NK-92 (cell line): Measurements from ENCODE around the gene CRKL.
"Not testable (repeated sequence)": the region's sequence is repeated elsewhere in the genome, so short reads cannot be mapped to it uniquely, and the experiment has no call there.

ENCODE experiments used
- DNase-seq: peaks from one replicate; lab custom pipeline; 2025; ENCODE audit not compliant: unreplicated experiment; lab: John Stamatoyannopoulos, UW

The CRKL gene

DNA sequence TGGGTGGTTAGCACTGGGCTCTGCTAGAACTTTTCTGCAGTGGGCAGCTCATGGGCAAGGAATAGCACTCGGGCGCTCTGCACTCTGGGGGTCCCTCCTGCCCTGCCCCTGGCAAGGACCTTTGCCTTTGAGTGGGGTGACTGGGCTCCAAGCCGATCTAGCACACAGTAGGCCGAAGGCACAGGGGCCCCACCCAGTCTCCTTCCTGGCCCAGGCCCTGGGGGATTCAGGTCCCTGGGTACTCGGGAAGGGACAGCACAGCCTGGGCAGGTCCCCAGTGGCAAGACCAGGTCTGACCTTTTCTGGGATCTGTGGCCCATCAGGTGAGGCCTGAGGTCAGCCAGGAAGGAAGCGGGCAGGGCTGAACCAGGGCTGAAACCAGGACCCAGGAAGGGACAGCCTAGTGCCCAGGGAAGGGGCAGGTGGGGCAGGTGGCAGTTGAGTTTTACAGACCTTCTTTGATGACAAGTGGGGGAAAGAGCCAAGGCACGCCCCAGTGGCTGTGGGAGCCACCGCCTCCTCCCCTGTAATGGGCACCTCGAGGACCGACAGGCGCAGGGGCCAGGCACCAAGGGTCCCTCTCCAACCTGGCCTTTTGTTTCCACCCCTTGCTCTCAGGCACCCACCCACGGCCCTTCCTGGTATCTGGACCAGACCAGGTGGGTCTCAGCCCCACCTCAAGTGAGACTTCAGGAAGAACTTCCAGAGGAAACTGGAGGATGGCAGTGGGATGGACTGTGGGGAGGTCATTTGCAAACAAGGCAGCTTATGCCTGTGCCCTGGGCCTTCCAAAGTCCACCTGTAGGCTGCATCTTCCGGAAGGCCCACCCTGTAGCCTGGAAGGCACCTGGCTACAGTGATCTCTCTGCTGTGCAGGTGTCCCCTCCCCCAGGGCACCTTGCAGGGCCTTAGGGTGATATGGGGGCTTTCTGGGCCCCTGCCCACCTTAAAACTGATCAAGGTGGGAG lies 49.0 kb downstream of the CRKL start:
- no peak for DNase-seq

- DNase-seq, result no peak
Observed at GRCh38 chr22:20966883-20967696, 49.9 kb downstream of the CRKL start, which contains the start of gene AIFM3. AIFM3 (plus strand) TSS chr22:20967255; CDS start chr22:20967945, 690 bp downstream.

DNA sequence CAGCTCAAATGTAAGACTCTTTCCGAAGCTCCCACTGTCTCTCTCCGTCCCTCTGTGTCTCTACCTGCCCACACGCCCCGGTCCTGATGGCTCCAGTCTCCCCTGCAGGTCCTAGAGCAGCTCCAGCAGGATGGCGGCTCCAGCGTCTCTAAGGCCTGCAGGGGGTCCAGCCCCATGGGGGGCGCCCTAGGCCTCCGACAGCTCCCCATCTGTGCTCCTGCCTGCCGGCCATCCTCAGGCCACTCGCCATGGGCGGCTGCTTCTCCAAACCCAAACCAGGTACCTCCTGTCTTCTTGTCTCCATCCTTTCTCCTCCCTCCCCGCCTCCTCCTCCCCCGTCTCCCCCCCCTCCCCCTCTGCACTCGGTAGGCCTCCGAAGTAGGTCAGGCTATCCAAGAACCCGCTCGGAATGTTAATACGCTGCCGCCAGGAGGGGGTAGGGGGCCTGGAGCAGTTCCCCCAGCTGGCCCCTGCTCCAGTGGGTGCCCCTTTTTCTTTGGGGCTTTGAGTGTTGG lies 50.5 kb downstream of the CRKL start:
- no peak for DNase-seq

DNA sequence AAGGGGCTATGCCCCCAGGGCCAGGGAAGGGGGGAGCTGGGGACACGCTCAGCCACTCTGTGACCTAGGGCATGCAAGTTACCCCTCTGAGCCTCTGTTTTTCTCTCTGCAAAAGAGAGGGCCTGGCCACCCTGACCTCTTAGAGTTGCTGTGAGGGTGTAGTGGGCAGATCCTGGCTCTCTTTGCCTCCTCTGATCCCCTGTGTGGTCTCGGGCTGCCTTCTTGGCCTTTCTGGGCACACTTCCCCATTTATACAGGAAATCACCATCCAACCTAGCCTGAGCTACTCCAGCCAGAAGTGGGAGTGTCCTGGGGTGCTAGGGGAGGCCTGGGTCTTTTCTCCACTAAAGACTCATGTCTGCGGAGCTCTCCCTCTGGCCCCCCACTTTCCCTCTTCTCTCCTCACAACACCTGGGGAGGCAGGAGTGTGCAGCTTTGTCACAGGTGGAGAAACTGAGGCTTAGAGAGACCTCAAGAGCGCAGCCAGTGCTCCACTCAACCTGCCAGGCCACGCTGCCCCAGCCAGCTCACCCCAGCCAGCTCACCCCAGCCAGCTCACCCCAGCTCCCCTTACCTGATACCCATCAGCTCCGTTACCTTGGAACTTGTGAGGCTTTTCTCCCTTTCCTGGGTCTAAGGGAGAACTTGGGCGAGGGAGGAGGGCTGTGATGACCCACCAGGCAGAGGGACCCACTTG lies 51.2 kb downstream of the CRKL start:
- DNase-seq, result no peak

DNA sequence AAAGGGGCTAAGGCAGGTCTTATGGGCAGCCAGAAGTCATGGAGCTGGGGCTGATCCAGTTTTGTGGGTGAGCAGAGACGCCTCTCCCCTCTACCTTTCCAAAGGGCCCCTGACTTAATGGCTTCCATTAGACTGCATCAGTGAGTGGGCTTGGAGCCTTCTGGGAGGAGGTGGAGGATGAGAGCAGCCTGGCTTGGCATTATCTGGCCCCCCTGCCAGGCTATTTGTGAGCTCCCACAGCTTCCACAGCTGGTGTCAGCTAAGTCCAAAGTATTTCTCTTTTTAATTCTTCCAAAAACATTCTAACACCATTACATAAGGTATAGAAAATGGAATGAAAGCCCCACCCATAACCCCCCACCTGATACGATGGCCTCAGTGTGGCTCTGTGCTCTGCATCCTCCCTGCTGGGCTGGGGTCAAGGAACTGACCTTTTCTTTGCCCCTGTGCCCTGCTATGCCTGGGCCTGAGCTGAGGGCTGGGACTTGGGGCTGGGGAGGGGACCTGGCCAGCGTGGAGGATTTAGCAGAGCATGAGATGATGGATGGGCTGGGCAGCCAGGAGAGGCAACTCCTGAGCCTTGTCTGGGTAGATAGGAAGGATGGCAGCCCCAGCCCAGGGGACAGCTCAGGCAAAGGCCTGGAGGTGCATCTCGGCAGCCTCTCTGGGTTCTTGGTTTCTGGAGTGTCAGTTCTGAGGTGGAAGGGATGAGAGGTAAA lies 53.9 kb downstream of the CRKL start:
- no peak for DNase-seq

DNA sequence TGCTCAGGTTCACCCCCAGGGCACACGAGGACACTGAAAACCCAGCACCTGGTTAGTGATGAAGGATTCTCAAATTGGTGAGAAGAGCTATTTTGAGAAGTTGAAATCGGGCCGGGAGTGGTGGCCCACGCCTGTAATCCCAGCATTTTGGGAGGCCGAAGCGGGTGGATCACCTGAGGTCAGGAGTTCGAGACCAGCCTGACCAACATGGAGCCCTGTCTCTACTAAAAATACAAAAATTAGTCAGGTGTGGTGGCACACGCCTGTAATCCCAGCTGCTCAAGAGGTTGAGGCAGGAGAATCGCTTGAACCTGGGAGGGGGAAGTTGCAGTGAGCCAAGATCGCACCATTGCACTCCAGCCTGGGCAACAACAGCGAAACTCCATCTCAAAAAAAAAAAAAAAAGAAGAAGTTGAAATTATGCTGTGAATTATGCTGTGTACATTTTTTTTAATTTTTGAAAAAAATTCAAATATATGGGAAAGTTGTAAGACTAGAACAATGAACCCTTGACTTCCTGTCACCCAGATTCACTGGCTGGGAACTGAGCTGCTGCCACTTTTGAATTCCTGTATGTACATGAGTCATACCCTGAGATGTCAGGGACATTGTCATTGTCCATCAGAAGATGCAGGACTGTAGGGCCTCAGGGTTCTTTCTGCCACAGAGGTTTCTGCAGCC lies 54.9 kb downstream of the CRKL start:
- DNase-seq, result not testable (repeated sequence)

DNA sequence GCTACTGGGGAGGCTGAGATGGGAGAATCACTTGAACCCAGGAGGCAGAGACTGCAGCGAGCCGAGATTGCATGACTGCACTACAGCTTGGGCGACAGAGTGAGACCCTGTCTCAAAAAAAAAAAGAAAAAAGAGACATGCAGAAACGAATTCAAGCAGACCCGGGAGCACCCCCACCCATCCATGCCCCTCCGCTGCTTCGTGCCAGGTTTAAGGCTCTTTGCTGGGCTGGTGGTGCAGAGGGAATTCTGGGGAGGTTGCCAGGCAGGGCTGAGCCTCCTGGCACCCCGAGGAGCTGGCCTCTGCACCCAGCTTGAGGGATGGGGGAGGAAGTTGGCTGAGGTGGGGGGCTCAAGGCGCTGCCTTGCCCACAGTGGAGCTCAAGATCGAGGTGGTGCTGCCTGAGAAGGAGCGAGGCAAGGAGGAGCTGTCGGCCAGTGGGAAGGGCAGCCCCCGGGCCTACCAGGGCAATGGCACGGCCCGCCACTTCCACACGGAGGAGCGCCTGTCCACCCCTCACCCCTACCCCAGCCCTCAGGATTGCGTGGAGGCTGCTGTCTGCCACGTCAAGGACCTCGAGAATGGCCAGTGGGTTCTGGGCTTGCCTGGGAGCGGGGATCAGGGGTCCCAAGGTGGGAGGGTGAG lies 55.8 kb downstream of the CRKL start:
- no peak for DNase-seq

DNA sequence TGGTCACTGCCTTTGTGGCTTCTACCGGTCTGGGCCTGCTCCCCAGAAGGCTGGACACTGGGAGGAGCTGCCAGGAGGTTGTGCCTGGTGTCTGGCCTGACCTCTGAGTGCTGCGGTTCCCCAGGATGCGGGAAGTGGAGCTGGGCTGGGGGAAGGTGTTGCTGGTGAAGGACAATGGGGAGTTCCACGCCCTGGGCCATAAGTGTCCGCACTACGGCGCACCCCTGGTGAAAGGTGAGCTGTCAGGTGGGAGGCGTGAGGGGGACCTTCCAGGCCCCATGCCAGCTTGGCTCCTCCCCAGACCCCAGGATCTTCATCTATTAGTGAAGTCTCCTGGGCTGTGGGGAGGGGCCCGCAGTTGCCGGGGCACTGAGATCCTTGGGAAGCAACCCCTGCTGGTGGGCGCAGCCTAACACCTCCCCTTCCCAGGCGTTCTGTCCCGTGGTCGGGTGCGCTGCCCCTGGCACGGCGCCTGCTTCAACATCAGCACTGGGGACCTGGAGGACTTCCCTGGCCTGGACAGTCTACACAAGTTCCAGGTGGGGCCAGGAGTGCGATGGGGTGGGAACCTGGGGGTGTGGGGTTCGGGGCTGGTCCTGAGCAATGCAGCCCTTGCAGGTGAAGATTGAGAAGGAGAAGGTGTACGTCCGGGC lies 56.6 kb downstream of the CRKL start:
- DNase-seq, result no peak

DNA sequence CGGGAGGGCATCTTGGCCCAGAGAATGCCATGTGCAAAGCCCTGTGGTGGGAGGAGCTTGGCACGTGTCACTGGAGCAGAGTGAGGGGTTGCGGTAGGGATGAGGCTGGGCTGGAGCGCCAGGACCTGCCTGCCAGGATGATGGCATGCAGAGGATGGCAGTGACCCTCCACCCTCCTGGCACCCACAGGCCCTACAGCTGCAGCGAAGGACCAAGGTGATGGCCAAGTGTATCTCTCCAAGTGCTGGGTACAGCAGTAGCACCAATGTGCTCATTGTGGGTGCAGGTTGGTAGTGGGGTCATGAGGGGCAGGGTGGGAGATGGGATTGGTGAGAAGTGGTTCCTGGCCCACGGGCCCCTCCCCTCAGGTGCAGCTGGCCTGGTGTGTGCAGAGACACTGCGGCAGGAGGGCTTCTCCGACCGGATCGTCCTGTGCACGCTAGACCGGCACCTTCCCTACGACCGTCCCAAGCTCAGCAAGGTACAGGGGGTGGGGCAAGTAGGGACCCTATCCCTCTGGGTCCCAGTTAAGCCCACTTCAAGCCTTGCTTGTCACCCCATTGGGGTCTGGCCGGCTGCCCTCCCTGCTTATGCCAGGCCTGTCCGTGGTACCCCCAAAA lies 57.2 kb downstream of the CRKL start:
- DNase-seq, result no peak

DNA sequence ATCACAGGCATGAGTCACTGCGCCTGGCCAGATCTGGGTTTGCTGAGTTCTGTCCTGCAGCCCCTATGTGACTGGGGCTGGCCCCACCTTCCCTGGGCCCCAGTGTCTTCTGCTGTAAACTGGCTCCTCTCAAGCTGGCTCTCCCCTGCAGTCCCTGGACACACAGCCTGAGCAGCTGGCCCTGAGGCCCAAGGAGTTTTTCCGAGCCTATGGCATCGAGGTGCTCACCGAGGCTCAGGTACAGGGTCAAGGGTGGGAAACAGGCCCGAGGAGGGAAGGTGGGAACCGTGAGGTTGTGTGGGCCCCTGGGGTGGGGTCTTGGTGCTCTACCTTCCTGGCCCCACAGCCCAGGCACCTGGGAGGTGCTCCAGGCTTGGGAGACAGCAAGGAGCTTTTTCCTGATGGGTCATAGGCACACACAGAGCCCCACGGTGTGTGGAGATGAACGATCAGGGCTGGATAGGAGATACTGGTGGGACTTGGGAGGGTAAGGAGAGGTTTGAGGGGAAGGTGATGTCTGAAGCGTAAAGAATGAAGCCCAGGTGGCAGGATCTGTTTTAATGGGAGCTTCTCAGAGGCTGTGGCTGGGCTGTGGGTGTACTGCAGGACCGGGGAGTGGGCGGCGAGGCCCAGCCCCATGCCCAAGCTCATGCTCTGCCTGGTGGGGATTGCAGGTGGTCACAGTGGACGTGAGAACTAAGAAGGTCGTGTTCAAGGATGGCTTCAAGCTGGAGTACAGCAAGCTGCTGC lies 58.5 kb downstream of the CRKL start:
- no peak for DNase-seq

GRCh38 chr22:20976291-20976877 lies 59.2 kb downstream of the CRKL start:
- no peak for DNase-seq

- no peak for DNase-seq
Observed at GRCh38 chr22:20977019-20977418, 59.8 kb downstream of the CRKL start.

GRCh38 chr22:20977516-20978170 lies 60.4 kb downstream of the CRKL start:
- no peak for DNase-seq

DNA sequence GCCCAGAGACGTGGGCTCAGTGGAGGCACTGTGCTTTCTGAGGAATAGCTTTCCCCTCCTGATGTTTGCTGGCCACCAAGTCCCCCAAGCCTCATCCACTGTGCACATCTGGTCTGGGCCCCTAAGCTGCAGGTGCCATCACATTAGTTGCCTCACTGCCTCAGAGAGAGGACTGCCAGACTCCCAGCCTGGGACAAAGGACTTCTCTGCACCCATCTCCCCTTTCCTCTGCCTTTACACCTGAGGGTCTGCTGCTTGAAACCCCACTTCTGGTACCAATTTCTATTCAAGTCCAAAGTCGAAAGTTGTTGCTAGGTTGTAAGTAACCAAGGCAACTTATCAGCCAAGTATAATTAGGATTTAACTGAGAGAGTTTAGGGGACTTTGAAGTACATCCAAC lies 61.2 kb downstream of the CRKL start:
- DNase-seq, result no peak

DNA sequence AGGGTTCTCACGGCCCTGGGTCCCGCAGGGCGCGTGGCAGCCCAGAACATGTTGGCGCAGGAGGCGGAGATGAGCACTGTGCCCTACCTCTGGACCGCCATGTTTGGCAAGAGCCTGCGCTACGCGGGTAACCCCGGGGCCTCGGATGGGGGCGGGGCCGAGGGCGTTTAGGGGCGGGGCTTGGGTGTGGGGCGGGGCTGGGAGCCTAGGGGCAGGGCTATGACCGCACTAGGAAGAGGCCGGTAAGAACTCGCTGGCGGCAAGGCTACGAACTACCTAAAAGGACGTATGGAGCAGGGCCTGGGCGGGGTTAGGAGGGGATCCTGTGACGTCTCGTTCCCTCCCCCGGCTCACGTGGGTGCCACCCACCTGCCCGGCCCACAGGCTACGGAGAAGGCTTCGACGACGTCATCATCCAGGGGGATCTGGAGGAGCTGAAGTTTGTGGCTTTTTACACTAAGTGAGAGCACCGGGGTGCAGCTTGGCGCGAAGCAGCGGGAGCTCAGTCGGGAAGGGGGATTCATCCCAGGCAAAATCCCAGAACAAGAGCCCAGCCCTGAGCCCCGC lies 62.1 kb downstream of the CRKL start:
- no peak for DNase-seq

DNA sequence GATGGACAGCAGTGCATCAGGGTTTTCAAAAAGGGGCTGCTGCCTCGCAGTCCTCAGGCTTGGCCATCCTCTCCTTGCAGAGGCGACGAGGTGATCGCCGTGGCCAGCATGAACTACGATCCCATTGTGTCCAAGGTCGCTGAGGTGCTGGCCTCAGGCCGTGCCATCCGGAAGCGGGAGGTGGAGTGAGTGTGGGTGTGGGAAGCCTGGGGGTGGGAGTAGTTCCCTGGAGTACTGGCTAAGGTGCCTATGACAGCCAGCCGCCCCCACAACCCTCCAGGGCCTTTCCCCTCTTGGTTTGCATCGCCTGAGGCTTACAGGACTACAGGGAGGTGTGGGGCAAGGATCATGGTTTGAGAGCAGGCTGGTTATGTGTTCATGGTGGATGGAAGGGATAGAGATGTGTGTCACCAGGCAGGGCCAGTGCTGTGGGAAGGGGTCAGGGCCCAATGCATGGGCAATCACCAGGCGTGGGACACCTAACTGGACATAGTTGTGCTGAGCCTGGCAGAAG lies 62.8 kb downstream of the CRKL start:
- DNase-seq, result no peak
